GM21381 (cell line): Measurements from ENCODE around the gene DNAAF8.
"Not testable (repeated sequence)": the region's sequence is repeated elsewhere in the genome, so short reads cannot be mapped to it uniquely, and the experiment has no call there.

Experiments
- ATAC-seq: cut with Tn5 transposase; IDR thresholded peaks from one replicate; pipeline ENCODE4 v1.9.1; 2021; ENCODE audit warnings: mild to moderate bottlenecking, moderate library complexity; ENCODE audit not compliant: unreplicated experiment

The DNAAF8 gene

DNA sequence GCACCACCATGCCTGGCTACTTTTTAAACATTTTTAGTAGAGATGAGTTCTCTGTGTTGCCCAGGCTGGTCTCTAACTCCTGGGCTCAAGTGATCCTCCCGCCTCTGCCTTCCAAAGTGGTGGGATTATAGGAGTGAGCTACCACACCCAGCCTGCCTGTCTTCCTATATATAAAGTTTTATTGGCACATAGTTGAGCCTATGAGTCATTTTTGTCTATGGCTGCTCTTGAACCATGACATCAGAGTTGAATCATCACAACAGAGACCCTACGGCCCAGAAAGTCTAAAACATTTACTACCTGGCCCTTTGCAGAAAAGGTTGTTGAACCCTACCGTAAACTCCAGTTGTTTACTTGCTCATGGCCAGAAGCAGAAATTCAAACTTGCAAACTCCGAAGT lies 45.9 kb downstream of the DNAAF8 start:
- ATAC-seq = no peak

DNA sequence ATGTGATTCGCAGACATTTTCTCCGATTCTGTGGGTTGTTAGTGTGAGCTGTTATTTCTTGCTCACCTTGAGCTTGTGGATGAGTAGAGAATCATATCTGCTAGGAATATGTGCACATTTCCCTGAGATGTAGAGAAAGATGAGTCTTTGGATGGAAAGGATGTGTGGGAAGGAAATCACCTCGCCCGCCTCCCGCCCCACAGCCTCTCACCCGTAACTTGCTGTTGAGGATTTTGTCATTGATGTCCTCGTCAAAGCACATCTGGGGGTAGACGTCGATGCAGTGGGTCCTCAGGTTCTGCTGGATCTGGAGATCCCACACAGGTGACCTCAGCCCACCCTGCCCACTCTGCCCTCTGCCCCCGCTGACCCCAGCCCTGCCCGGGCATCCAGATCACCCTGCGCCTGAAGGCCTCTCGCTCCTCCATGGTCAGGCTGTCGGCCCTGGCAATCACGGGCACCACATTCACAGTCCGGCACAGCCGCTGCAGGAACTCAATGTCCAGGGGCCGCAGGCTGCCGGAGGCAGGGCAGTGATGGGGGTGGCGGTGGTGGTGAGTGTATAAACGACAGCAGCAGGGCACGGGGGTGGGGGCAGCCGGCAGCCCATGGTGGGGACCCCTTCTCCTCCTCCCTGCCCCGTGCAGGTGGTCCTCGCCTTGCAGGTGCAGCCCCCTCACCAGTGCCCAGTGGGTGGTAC lies 49.1 kb downstream of the DNAAF8 start:
- no peak for ATAC-seq

DNA sequence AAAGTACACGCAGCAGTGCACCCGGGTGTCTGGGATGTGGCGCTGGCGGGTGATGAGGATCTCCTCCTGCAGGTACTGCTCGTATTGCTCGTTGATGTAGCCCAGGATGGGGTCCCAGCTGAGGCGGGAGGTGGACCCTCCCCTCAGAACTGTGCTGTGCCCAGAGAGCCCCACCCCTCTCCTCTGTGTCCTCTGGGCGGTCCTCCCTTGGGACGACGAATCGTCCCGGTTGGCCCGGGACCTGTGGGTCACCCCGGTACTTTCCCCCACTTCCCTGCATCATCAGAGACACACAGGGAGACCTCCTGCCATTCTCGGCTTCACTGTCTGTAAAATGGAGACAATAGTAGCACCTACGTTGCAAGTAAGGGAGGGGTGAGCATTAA lies 49.6 kb downstream of the DNAAF8 start:
- no peak for ATAC-seq

DNA sequence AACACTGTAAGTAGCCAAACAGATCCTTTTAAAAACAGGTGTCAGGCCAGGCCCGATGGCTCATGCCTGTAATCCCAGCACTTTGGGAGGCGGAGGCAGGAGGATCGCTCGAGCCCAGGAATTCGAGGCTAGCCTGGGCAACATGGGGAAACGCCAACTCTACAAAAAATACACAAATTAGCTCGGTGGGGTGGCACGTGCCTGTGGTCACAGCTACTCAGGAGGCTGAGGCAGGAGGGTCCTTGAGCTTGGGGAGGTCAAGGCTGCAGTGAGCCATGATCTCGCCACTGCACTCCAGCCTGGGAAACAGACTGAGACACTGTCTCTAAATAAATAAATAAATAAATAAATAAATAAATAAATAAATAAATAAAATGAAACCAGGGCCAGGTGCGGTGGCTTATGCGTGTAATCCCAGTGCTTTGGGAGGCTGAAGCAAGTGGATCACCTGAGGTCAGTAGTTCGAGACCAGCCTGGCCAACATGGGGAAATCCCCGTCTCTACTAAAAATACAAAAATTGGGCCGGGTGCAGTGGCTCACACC lies 50.2 kb downstream of the DNAAF8 start:
- ATAC-seq = not testable (repeated sequence)

DNA sequence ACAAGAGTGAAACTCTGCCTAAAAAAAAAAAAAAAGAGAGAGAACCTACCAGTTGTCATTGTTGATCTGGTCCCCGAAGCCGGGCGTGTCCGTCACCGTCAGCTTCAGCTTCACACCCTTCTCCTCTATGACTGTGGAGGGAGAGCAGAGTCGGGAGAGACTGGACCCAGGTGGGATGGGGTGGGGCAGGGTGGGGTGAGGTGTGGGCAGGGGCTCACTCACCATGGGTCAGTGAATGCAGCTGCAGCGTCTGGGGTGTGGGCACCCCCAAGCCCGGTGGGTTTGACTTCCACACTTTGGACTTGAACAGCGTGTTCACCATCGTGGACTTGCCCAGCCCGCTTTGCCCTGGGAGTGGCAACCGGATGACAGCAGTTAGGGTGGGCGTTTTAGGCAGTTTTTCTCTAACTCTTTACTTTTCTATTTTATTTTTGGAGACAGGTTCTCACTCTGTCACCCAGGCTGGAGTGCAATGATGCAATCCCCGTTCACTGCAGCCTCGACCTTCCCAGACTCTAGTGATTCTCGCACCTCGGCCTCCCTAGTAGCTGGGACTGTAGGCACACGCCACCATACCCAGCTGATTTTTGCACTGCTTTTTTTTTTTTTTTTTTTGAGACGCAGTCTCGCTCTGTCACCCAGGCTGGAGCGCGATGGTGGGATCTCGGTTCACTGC lies 51.6 kb downstream of the DNAAF8 start:
- no peak for ATAC-seq

DNA sequence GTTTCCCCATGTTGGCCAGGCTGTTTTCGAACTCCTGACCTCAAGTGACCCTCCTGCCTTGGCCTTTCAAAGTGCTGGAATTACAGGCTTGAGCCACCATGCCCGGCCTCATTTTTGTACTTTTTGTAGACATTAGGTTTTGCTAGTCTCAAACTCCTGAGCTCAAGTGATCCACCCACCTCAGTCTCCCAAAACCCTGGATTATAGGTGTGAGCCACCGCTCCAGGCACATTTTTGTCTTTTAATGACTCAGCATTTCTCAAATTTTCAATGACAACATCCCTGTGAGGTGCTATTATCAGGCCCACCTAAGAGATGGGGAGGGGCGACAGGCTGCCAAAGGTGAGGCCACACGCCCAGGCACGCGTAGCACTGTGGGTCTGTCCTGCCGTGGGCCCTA lies 52.7 kb downstream of the DNAAF8 start:
- no peak for ATAC-seq

DNA sequence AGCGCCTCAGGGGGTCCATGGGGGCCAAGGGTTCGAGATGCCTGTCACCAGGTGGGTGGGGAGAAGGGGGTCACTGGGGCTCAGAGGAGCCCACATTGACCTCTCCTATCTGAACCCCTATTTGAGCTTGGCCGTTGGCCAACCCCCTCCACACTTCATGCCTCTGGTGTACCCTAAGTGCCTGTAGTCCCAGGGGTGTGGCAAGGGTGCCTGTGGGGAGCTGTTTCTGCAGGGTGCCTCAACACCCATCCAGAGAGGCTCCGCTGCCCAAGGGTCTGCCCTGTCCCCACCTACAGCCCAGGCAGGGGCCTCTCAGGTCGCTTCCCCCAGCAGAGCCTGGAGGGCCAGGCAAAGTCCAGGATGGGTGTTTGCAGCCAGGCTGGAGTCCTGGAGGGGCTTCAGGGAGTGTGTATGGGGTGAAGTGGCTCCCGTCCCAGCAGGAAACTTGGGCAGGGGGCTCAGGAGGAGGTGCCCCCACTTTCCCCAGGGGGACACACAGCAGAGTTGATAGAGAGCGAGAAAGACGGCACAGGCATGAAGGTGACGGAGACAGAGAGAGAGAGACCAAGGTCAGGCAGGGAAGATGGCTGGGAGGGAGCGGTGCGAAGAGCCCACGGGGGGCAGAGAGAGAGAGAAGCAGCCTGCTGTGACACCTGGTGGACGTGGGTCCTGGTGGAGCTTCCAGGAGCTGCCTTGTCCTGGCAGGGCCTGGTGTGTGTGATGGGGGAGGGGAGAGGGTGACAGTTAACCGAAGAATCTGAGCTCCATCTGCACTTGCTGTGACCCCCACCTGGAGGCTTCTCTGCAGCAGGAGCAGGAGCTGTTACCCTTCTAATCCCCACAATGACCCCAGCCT lies 53.5 kb downstream of the DNAAF8 start, which contains the start of gene SEPTIN12:
Gene SEPTIN12, minus strand, starts transcription at position 719 of the 856 bp plus-strand sequence. Its CDS starts 700 bp downstream, at position 19.
- no peak for ATAC-seq

DNA sequence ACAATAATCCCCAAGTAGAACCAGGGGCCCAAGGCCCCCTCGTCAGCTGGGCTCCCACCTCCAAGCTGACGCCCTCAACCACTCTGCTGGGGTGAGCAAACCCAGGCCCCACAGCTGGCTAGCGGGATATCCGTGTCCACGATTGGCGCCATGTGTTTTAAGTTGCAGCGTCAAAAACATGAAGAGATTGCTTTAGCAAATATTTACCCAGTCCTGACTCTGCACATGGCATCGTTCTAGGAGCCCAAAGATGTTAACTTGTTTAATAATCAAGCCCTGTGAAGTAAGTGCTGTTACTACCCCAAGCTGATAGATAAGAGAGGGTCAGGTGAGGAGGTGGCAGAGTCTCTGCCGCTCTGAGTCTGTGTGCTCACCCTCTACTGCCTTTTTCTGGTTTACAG lies 54.2 kb downstream of the DNAAF8 start:
- ATAC-seq = no peak

DNA sequence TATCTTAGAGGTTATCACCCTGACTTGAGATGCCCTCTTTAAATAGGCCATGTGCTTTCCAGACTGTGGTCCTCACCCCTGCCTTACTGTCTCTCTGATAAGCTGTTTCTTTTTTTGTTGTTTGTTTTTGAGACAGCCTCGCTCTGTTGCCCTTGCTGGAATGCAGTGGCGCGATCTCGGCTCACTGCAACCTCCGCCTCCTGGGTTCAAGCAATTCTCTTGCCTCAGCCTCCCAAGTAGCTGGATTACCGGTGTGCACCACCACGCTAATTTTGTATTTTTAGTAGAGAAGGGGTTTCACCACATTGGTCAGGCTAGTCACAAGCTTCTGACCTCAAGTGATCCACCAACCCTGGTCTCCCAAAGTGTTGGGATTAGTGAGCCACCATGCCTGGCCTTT lies 54.6 kb downstream of the DNAAF8 start:
- no peak for ATAC-seq

DNA sequence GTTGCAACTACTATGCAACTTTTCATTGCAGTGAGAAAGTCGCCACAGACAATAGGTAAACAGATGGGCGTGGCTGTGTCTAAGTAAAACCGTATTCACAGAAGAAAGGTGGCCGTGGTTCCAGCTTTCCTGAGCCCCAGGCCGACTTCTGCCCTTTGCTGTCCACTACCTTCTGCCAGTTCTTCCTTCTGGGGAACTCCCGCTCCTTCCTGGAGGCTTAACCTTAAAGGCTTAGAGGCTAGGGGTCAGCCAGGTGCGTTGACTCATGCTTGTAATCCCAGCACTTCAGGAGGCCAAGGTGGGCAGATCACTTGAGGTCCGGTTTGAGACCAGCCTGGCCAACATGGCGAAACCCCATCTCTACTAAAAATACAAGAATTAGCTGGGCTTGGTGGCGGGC lies 55.9 kb downstream of the DNAAF8 start:
- no peak for ATAC-seq

DNA sequence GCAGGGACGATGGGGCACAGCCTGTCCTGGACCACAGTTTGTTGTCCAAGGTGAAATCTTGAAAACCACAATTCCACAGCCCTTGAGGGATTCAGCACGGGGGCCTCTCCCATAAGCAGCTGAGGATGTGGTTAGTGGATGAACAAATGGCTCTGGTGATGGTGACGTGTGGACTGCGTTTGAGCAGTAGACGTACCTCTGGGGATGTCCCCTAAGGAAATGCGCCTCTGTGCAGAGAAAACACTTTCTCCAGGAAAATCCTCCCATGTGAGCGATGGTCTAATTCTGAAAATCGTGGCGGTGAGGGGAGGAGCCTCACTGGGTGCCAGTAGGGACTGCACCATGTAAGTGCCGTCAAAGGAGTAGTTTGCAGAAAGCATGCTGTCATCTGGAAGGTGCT lies 56.5 kb downstream of the DNAAF8 start:
- no peak for ATAC-seq

DNA sequence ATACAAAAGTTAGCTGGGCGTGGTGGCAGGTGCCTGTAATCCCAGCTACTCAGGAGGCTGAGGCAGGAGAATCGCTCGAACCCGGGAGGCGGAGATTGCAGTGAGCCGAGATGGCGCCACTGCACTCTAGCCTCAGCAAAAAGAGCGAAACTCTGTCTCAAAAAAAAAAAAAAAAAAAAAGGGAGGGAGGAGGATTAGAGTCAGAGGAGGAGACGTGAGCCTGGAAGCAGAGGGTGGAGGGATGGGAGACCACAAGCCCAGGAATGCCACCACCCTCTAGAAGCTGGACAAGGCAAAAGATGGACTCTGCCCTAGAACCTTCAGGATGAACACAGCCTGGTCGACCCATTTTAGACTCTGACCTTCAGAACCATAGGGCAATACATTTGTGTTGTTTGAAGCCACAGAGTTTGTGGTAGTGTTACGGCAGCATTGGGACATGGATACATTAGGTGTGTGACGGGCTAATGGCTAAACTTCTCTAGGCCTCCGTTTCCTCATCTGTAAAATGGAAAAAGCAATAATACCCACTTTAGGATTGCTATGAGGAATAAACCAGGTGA lies 58.7 kb downstream of the DNAAF8 start:
- ATAC-seq = no peak

DNA sequence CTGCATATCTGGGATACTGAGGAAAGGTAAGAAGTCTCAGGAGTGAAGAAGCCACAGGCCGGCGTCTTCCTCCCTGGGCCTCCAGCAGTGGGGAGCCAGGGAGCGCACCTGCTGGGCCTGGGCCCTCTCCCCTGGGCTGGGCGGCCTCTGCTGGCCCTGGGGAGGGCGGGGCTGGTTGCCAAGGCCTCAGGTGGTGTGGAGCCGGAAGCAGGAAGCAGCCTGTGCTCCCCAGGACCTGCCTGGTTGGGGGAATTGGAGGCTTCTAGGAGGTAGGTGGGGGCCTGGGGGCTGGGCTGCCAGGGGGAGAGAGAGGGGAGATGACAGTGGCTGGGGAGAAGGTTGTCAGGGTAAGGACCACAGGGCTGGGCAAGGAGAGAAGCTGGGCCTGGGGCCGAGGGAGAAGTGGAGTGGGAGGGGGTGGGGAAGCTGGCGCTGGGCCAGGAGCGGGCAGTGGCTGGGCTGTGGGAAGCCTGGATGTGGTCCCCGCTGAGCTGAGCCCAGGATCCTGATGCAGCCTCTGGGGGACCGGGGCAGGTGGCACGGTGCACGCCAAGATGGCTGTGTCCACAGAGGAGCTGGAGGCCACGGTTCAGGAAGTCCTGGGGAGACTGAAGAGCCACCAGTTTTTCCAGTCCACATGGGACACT lies 61.0 kb downstream of the DNAAF8 start, which contains the start of gene SMIM22:
Gene SMIM22, plus strand, starts transcription at position 189 of the 647 bp plus-strand sequence. Its CDS starts 366 bp downstream, at position 555.
- no peak for ATAC-seq

DNA sequence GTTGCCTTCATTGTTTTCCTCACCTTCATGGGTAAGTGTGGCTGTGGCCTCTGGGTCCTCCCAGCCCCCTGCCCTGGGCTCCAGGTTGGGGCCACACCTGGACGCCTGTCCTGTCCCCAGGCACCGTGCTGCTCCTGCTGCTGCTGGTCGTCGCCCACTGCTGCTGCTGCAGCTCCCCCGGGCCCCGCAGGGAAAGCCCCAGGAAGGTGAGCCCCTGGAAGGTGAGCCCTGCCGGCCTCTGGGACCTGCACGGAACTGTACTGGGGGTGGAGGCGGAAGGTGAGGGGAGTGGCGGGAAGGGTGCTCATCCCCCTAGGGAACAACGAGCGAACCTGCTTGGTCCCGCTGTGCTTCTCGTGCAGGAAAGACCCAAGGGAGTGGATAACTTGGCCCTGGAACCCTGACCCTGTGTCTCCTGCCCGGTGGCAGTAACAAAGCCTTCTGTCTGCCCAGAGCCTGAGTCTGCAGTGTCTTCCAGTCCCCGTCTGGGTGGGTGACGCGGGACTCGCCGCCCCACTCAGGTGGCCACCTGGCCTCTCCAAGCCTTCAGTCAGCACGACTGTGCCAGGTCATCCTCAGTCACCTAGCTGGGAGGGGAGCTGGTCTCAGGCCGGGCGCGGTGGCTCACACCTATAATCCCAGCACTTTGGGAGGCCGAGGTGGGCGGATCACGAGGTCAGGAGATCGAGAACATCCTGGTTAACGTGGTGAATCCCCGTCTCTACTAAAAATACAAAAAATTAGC lies 61.7 kb downstream of the DNAAF8 start:
- ATAC-seq = no peak

DNA sequence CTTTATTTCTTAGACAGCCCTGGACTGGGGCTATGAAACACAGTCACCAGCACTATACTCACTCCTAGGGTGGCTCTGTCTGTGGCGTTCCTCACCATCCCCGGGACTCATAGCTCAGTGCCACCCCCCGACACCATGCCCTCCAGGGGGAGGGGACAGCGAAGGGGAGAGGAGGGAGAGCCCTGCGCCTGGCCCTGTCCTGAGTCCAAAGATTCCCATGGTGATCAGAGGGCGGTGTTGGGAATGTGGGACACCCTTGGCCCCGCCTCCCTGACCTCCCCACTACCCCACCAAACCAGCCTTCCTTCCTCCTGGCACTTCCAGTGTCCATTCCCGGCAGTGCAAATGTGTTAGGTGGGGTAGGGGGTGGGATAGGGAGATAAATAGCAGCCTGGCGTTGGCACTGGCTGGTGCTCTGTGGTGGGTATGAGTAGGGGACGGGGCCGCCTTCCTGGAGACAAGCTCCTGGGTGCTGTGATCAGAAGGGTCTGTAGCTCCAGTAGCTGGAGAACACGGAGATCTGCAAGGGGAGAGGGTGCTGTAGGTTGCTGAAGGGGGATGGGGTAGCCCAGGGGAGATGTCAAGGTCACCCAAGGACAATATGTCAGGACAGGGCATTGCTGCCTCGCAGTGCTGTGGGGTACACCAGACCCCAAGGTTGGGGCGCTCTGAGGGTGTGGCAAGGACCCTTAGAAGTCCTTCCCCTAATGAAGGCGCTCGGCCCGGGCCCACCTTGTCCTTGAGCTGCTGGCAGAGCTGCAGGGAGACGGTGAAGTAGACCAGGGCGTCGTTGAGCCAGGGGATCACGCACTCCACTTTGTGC lies 62.9 kb downstream of the DNAAF8 start:
- ATAC-seq = no peak

DNA sequence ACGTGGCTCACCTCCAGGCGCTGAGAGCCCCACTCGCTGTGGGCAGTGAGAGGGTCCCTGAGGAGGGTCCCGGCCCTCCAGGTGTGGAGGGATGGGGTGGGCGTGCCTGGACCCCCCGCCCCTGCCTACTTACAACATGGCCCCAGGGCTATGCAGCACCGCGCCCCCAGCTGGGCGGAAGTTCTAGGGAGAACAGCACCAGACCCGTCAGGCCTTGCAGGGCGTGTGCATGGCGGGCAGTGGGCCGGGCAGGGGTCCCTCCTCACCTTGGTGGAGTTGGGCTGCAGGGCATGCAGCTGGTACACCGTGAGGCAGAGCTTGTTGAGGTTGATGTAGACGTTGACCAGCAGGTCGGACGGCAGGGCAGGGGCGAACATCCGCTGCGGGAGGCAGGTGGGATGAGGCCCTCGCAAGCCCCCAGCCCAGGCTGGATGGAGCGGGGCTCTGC lies 63.5 kb downstream of the DNAAF8 start:
- no peak for ATAC-seq

DNA sequence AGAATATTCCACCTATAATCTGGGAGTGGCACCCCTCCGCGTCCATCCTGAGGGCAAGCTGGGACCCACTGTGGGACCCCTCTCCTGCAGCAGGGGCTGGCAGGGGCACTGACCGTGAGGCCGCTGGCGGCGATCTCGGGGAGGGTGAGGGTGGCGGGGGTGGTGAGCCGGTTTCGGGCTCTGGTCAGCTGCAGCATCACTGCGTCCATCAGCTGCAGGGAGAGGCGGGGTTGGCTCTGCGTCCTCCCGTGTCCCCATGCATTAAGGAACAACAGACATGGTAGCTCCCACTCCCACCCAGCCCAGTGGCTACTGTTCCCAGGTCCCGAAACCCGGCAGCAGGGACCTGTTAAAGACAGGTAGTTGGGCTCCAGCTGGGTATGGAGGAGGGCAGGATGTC lies 64.1 kb downstream of the DNAAF8 start:
- ATAC-seq = no peak
